Keratinocyte (primary cell): ENCODE data around the gene BAZ1B. TPM values are rescaled to one million over a fixed set of nuclear protein-coding genes. Genes with fewer than 3 reads are reported as not detected.

ENCODE experiments used
- DNase-seq: peaks from one replicate; pipeline ENCODE4 v3.0.0-alpha.2; 2011; ENCODE audit warnings: low read depth, missing footprints, low spot score
- FAIRE-seq: peaks from 2 replicates; lab custom pipeline; 2011; peaks lifted over from hg19 to GRCh38; lab: Jason Lieb, UNC
- H2AFZ ChIP-seq: 2 replicates; pipeline ENCODE4 v1.6.0; 2012; ENCODE audit warnings: low read length, control low read depth, inconsistent platforms; ENCODE audit not compliant: control insufficient read depth
- H3K27ac ChIP-seq: 2 replicates; pipeline ENCODE4 v1.5.1; 2011; ENCODE audit warnings: low read length; ENCODE audit not compliant: control insufficient read depth, insufficient read depth
- H3K27me3 ChIP-seq: 3 replicates; pipeline ENCODE4 v1.6.0; 2011; ENCODE audit warnings: low read length; ENCODE audit not compliant: control insufficient read depth, insufficient read depth; ENCODE audit errors: extremely low read depth
- H3K36me3 ChIP-seq, 2 experiments: 2 replicates in 1 of 2; 3 replicates in 1 of 2; pipeline ENCODE4 v1.5.1; 2011; ENCODE audit warnings: low read length in 2 of 2, mild to moderate bottlenecking in 1 of 2; ENCODE audit not compliant: control insufficient read depth in 2 of 2, insufficient read depth in 2 of 2; ENCODE audit errors: extremely low read depth in 1 of 2
- H3K4me1 ChIP-seq: 3 replicates; pipeline ENCODE4 v1.5.1; 2011; ENCODE audit warnings: low read length; ENCODE audit not compliant: control insufficient read depth, insufficient read depth; ENCODE audit errors: extremely low read depth
- H3K4me2 ChIP-seq: 3 replicates; pipeline ENCODE4 v1.6.0; 2011; ENCODE audit warnings: low read depth, low read length; ENCODE audit not compliant: control insufficient read depth, insufficient read depth; ENCODE audit errors: extremely low read depth
- H3K4me3 ChIP-seq, 3 experiments: fragments of 200-600 bp in 1 of 3; sonication (generic) in 1 of 3; 2 replicates in 2 of 3; 3 replicates in 1 of 3; pipeline ENCODE4 v1.5.1; 2011 to 2016; ENCODE audit warnings: low read length in 3 of 3, mild to moderate bottlenecking in 3 of 3, control low read depth in 2 of 3, inconsistent platforms in 1 of 3, low read depth in 1 of 3, mixed read lengths in 1 of 3, mixed run types in 1 of 3, moderate library complexity in 1 of 3; ENCODE audit not compliant: control insufficient read depth in 2 of 3, insufficient read depth in 2 of 3; ENCODE audit errors: extremely low read depth in 1 of 3
- H3K79me2 ChIP-seq: 2 replicates; pipeline ENCODE4 v1.6.0; 2012; ENCODE audit warnings: low read length; ENCODE audit not compliant: control insufficient read depth, insufficient read depth
- H3K9ac ChIP-seq: 3 replicates; pipeline ENCODE4 v1.6.0; 2011; ENCODE audit warnings: low read length; ENCODE audit not compliant: control insufficient read depth, insufficient read depth; ENCODE audit errors: extremely low read depth
- H3K9me1 ChIP-seq: 3 replicates; pipeline ENCODE4 v1.6.0; 2011; ENCODE audit warnings: low read length; ENCODE audit not compliant: control insufficient read depth, insufficient read depth; ENCODE audit errors: extremely low read depth
- H3K9me3 ChIP-seq: 2 replicates; pipeline ENCODE4 v1.5.1; 2012; ENCODE audit warnings: low read depth, low read length; ENCODE audit not compliant: control insufficient read depth
- H4K20me1 ChIP-seq: 3 replicates; pipeline ENCODE4 v1.6.0; 2011; ENCODE audit warnings: low read length; ENCODE audit not compliant: control insufficient read depth, insufficient read depth; ENCODE audit errors: extremely low read depth
- CTCF ChIP-seq, 3 experiments: IDR thresholded peaks in 1 of 3; conservative IDR thresholded peaks in 1 of 3; optimal IDR thresholded peaks in 1 of 3; 2 replicates in 2 of 3; 3 replicates in 1 of 3; pipeline versions ENCODE3 to v1.5.1; 2011; ENCODE audit warnings: low read length in 3 of 3, mild to moderate bottlenecking in 3 of 3, moderate library complexity in 2 of 3, control low read depth in 1 of 3, inconsistent platforms in 1 of 3; ENCODE audit not compliant: insufficient read depth in 2 of 3; ENCODE audit errors: extremely low read depth in 1 of 3
- EZH2 ChIP-seq: IDR thresholded peaks from one replicate; pipeline ENCODE4 v1.6.1; 2012; ENCODE audit warnings: inconsistent platforms, mild to moderate bottlenecking, low read length, moderate library complexity
- dilution Hi-C: fragments of 300-500 bp; cut with MboI; formaldehyde crosslinking; loops from one replicate; pipeline ENCODE4 v1.7.0; 2020; ENCODE audit warnings: low sequenced_read_pairs; ENCODE audit not compliant: extremely low pct_ligation_motif_present
- polyA plus RNA-seq, 5 experiments: library from polyadenylated mRNA; depleted of rRNA in 3 of 5; stranded (reverse) in 3 of 5; stranded (forward) in 1 of 5; unstranded in 1 of 5; fragments of >200 nt; gene quantifications; 1 replicate in 1 of 5; 2 replicates in 3 of 5; 3 replicates in 1 of 5; pipeline versions ENCODE4 v1.2.1 to v1.2.3, GENCODE V29; 2011 to 2012; ENCODE audit warnings: missing spikeins in 2 of 5, low read depth in 1 of 5, low replicate concordance in 1 of 5

Gene BAZ1B
- polyA plus RNA-seq, 1 donor (not counting 4 experiments of a cell fraction or from before 2014, with no cell fraction given), result 24.3 TPM

GRCh38 chr7:73560109-73560835, 38.2 kb upstream of the BAZ1B start:
- FAIRE-seq, result no peak
- Histone ChIP-seq H3K79me2 (peaks cover 15% of the 10 kb centered on the region), H3K9me3 (no peaks in the 10 kb centered on the region), H3K4me2 (no peak overlapping the region), H3K4me3 (no peak overlapping the region), H3K27me3 (no peaks in the 10 kb centered on the region), H3K27ac (no peak overlapping the region), H3K9me1 (peaks cover 2% of the 10 kb centered on the region), H3K4me1 (peaks cover 19% of the 10 kb centered on the region), H3K9ac (no peak overlapping the region), H4K20me1 (peaks cover 6% of the 10 kb centered on the region), H2AFZ (no peak overlapping the region), H3K36me3 (no peaks in the 10 kb centered on the region)
- DNase-seq, result no peak
- TF ChIP-seq CTCF (optimal IDR thresholded peaks at IDR 0.05 in 1 of 3, IDR thresholded peaks at IDR 0.05 in 1 of 3, conservative IDR thresholded peaks at IDR 0.05 in 1 of 3; ENCODE audit: extremely low read depth in 1 of 3, insufficient read depth in 2 of 3, low read length in 3 of 3), result no peak
- dilution Hi-C loops, result no loop called here

GRCh38 chr7:73557397-73558257, 35.5 kb upstream of the BAZ1B start, which contains the start of gene BCL7B:
TSS of gene BCL7B (minus strand) at chr7:73557690. CDS start at chr7:73557578, 112 bp downstream.
- dilution Hi-C loops, result no loop called here
- FAIRE-seq (no peak), DNase-seq (no peak)
- Histone ChIP-seq H3K4me2 (peak within 1 kb of the TSS; percentile 86), H3K27ac (peak within 1 kb of the TSS; percentile 80), H3K9ac (peak within 1 kb of the TSS; percentile 92), H3K9me1 (peaks cover 6% of the 10 kb centered on the region), H3K9me3 (no peaks in the 10 kb centered on the region), H2AFZ (peak within 1 kb of the TSS; percentile 49), H3K79me2 (peaks cover 40% of the 10 kb centered on the region), H3K27me3 (no peaks in the 10 kb centered on the region), H3K4me3 (peak within 1 kb of the TSS; percentile 70 to 96 (median 82)), H3K4me1 (peaks cover 25% of the 10 kb centered on the region), H3K36me3 (peaks cover 0 to 3% of the 10 kb centered on the region in 2 experiments), H4K20me1 (peaks cover 6% of the 10 kb centered on the region)
- TF ChIP-seq EZH2 (no peak), CTCF (optimal IDR thresholded peaks at IDR 0.05 in 1 of 3, IDR thresholded peaks at IDR 0.05 in 1 of 3, conservative IDR thresholded peaks at IDR 0.05 in 1 of 3; ENCODE audit: extremely low read depth in 1 of 3, insufficient read depth in 2 of 3, low read length in 3 of 3) (no peak)
